GM12878 (cell line): ENCODE results near the gene SLC6A12. TPM values are rescaled to one million over a fixed set of nuclear protein-coding genes. Genes with fewer than 3 reads are reported as not detected.

Experiments
- ATAC-seq: fragments of 200-7000 bp; cut with Tn5 transposase; 3 replicates; pipeline ENCODE4 v1.9.1; 2020; ENCODE audit warnings: mild to moderate bottlenecking, moderate library complexity
- BruUV-seq: library from RNA; stranded (reverse); fragments of 400-500 nt; replicated peaks from 2 replicates; lab custom pipeline; 2021; lab: Mats Ljungman, UMichigan
- CTCF ChIA-PET: fragments of 300-600 bp; sonication (Branson Sonifier 250); formaldehyde crosslinking; extraction: SDS; loops from one replicate; lab custom pipeline; 2021; ENCODE audit warnings: inconsistent platforms; lab: Yijun Ruan, JAX
- POLR2A ChIA-PET: fragments of 350-600 bp; formaldehyde crosslinking; extraction: SDS; loops from one replicate; lab custom pipeline; 2021; ENCODE audit warnings: inconsistent platforms; lab: Charles Lee
- RAD21 ChIA-PET: fragments of 300-600 bp; sonication (Branson Sonifier 250); formaldehyde crosslinking; loops from one replicate; lab custom pipeline; 2023; ENCODE audit warnings: antibody characterized with exemption; ENCODE audit not compliant: unreplicated experiment; lab: Charles Lee
- SMC1A ChIA-PET: fragments of 300-600 bp; sonication (Branson Sonifier 250); formaldehyde crosslinking; loops from one replicate; lab custom pipeline; 2023; ENCODE audit not compliant: unreplicated experiment, uncharacterized antibody; lab: Charles Lee
- DNase-seq: peaks from one replicate; pipeline ENCODE4 v3.0.0-alpha.2; 2011; ENCODE audit warnings: low read depth, low spot score
- FAIRE-seq: peaks from 3 replicates; lab custom pipeline; 2011; peaks lifted over from hg19 to GRCh38; lab: Jason Lieb, UNC
- H2AFZ ChIP-seq: 2 replicates; pipeline ENCODE4 v1.6.0; 2011; ENCODE audit warnings: low read depth, low read length, control low read depth; ENCODE audit not compliant: control insufficient read depth
- H3K27ac ChIP-seq: 2 replicates; pipeline ENCODE4 v1.5.1; 2011; ENCODE audit warnings: control low read depth; ENCODE audit not compliant: control insufficient read depth, insufficient read depth
- H3K27me3 ChIP-seq, 2 experiments: replicated peaks in 1 of 2; 2 replicates each; pipeline versions ENCODE4 v1.6.0 to v1.6.1; 2011; ENCODE audit warnings: low read length in 1 of 2; ENCODE audit not compliant: control insufficient read depth in 2 of 2, insufficient read depth in 2 of 2
- H3K36me3 ChIP-seq, 2 experiments: 2 replicates each; pipeline ENCODE4 v1.5.1; 2011; ENCODE audit warnings: low read length in 1 of 2; ENCODE audit not compliant: control insufficient read depth in 2 of 2, insufficient read depth in 2 of 2
- H3K4me1 ChIP-seq: 2 replicates; pipeline ENCODE4 v1.6.1; 2011; ENCODE audit warnings: mild to moderate bottlenecking, low read length, moderate library complexity, mixed read lengths; ENCODE audit not compliant: control insufficient read depth, insufficient read depth
- H3K4me2 ChIP-seq: 2 replicates; pipeline ENCODE4 v1.6.0; 2011; ENCODE audit warnings: control low read depth; ENCODE audit not compliant: control insufficient read depth, insufficient read depth
- H3K4me3 ChIP-seq: fragments of 200-600 bp; sonication (generic); 2 replicates; pipeline ENCODE4 v1.5.1; 2016
- H3K79me2 ChIP-seq: 2 replicates; pipeline ENCODE4 v1.6.0; 2011; ENCODE audit warnings: low read length; ENCODE audit not compliant: control insufficient read depth, insufficient read depth
- H3K9ac ChIP-seq: 2 replicates; pipeline ENCODE4 v1.8.0; 2011; ENCODE audit warnings: low read length, control low read depth, mixed read lengths; ENCODE audit not compliant: control insufficient read depth, insufficient read depth
- H3K9me3 ChIP-seq: replicated peaks from 3 replicates; pipeline ENCODE4 v1.5.1; 2011; ENCODE audit warnings: mild to moderate bottlenecking, low read length; ENCODE audit not compliant: control insufficient read depth, insufficient read depth
- H4K20me1 ChIP-seq: 2 replicates; pipeline ENCODE4 v1.6.0; 2011; ENCODE audit not compliant: control insufficient read depth, insufficient read depth
- BACH1 ChIP-seq: fragments of 450-650 bp; IDR thresholded peaks from 2 replicates; pipeline ENCODE4 v1.6.1; 2017; ENCODE audit warnings: mild to moderate bottlenecking, borderline replicate concordance
- NBN ChIP-seq: fragments of 450-650 bp; IDR thresholded peaks from 2 replicates; pipeline ENCODE4 v1.6.1; 2016
- NFIC ChIP-seq: IDR thresholded peaks from 2 replicates; pipeline ENCODE4 v1.6.1; 2012; ENCODE audit warnings: low read depth, mild to moderate bottlenecking, inconsistent platforms, low read length, moderate library complexity
- NR2F1 ChIP-seq: fragments of 450-650 bp; conservative IDR thresholded peaks from 2 replicates; pipeline ENCODE4 v1.6.1; 2017; ENCODE audit warnings: mild to moderate bottlenecking
- SRF ChIP-seq, 2 experiments: IDR thresholded peaks; 2 replicates each; pipeline ENCODE4 v1.6.1; 2011; ENCODE audit warnings: low read depth in 2 of 2, low read length in 2 of 2, mild to moderate bottlenecking in 1 of 2, moderate library complexity in 1 of 2
- TARDBP ChIP-seq: IDR thresholded peaks from 2 replicates; pipeline ENCODE4 v1.6.1; 2016; ENCODE audit warnings: borderline replicate concordance
- ZNF622 ChIP-seq: fragments of 450-650 bp; IDR thresholded peaks from 2 replicates; pipeline ENCODE4 v1.6.1; 2017; ENCODE audit warnings: mild to moderate bottlenecking, inconsistent platforms
- WGBS: methylation state at CpG from one replicate; pipeline ENCODE4 v1.1.6; 2016; ENCODE audit warnings: low lambda C conversion rate; ENCODE audit not compliant: insufficient replicate concordance, insufficient coverage; ENCODE audit errors: missing lambda C conversion rate; 5-methylcytosine and 5-hydroxymethylcytosine counted together
- in situ Hi-C: fragments of 300-500 bp; cut with MboI; formaldehyde crosslinking; loops from 9 replicates; pipeline ENCODE4 v1.14.3; 2018; ENCODE audit warnings: mixed read lengths
- intact Hi-C: fragments of 100-400 bp; cut with micrococcal nuclease; formaldehyde crosslinking; loops from one replicate; pipeline ENCODE4 v1.14.2; 2022; ENCODE audit not compliant: unreplicated experiment
- polyA plus RNA-seq, 11 experiments: library from polyadenylated mRNA; depleted of rRNA in 4 of 11; unstranded in 6 of 11; stranded (reverse) in 5 of 11; fragments of >200 nt; fragmentation: Nextera tagmentation in 4 of 11; fragmentation: Illumina TruSeq in 1 of 11; extraction: Ambion mirVana in 4 of 11; extraction: Trizol in 1 of 11; gene quantifications; 1 replicate in 1 of 11; 2 replicates in 10 of 11; pipeline versions ENCODE4 v1.2.1 to v1.2.3, GENCODE V29; 2011 to 2016; ENCODE audit warnings: inconsistent platforms in 2 of 11, missing spikeins in 2 of 11, low read depth in 1 of 11
- total RNA-seq, 4 experiments: library from RNA; depleted of rRNA in 3 of 4; stranded (reverse); fragments of >200 nt in 3 of 4; fragmentation: Illumina TruSeq in 1 of 4; extraction: Trizol in 1 of 4; gene quantifications; 2 replicates each; pipeline versions ENCODE4 v1.2.1 to v1.2.3, GENCODE V29; 2013 to 2021
- TF ChIP-seq, protein P1 (sequence below): IDR thresholded peaks from 2 replicates; pipeline ENCODE4 v1.6.1; 2012; ENCODE audit warnings: mild to moderate bottlenecking, low read depth, low read length
- TF ChIP-seq, protein P2 (sequence below), 3 experiments: IDR thresholded peaks in 2 of 3; conservative IDR thresholded peaks in 1 of 3; 2 replicates each; pipeline ENCODE4 v1.5.1; 2011; ENCODE audit warnings: low read depth in 3 of 3, low read length in 3 of 3, mild to moderate bottlenecking in 3 of 3, control low read depth in 2 of 3, moderate library complexity in 2 of 3, inconsistent platforms in 1 of 3, mixed read lengths in 1 of 3; ENCODE audit not compliant: control insufficient read depth in 2 of 3, insufficient read depth in 1 of 3; ENCODE audit errors: extremely low read depth in 1 of 3
- TF ChIP-seq, protein P3 (sequence below): fragments of 450-650 bp; IDR thresholded peaks from 2 replicates; pipeline ENCODE4 v1.6.1; 2018; ENCODE audit warnings: mild to moderate bottlenecking, low read depth, moderate library complexity; ENCODE audit not compliant: partially characterized antibody
- TF ChIP-seq, protein P4 (sequence below): IDR thresholded peaks from 2 replicates; pipeline ENCODE4 v1.6.1; 2012; ENCODE audit warnings: improper control_type of control experiment, low read depth, low read length; ENCODE audit not compliant: insufficient replicate concordance

The SLC6A12 gene
- total and polyA plus RNA-seq, 10 of the 15 experiments (the other 5 are each of a cell fraction or from before 2014, with no cell fraction given) = 0.06 to 0.11 (median 0.07) TPM; not detected in 7

DNA sequence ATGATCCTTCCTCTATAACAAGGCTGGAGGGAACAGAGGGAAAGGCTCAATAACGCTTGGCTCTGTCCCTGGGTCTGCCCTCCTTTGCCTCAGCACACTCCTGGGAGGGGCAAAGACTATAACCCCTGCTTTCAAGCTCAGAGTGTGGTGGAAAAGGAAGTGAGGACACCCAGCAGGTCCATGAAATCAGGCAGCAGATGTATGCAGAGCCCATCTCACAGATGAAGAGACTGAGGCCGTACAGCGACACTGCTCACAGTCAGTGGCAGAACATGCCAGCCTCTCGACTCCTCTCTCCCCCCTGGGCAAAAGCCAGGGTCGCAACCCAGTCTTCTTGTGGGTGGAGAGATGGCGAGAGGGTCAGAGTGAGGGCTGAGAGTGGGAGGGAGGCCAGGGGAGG, 39.8 kb downstream of the SLC6A12 start:
- BruUV-seq = no TSS peak
- Histone ChIP-seq H3K36me3 (no peaks in the 10 kb centered on the region), H3K4me2 (no peak overlapping the region), H3K9ac (no peak overlapping the region), H3K4me3 (no peak overlapping the region), H3K4me1 (no peaks in the 10 kb centered on the region), H3K79me2 (no peaks in the 10 kb centered on the region), H2AFZ (no peak overlapping the region), H3K27me3 (no peaks in the 10 kb centered on the region; a peak in 2 of 4 replicates), H4K20me1 (no peaks in the 10 kb centered on the region), H3K9me3 (no peaks in the 10 kb centered on the region), H3K27ac (no peak overlapping the region)
- intact Hi-C loops (no loop called here), in situ Hi-C loops (no loop called here)
- ChIA-PET SMC1A (interaction anchor here (0.9 kb wide), 1 partner anchor 10 kb away, joined by 3 read pairs; no protein-coding TSS in a partner anchor), POLR2A (no interaction called here), CTCF (no interaction called here), RAD21 (no interaction called here)
- ATAC-seq (no peak), FAIRE-seq (no peak), DNase-seq (no peak)
- WGBS = 37% methylated on average over 6 of the region's 6 CpGs
- TF ChIP-seq TARDBP (no peak), NFIC (no peak), NR2F1 (no peak), SRF (IDR thresholded peaks at IDR 0.05; ENCODE audit: low read depth in 2 of 2, low read length in 2 of 2) (no peak), BACH1 (no peak), NBN (no peak), ZNF622 (no peak)
- TF ChIP-seq, protein P1, sequence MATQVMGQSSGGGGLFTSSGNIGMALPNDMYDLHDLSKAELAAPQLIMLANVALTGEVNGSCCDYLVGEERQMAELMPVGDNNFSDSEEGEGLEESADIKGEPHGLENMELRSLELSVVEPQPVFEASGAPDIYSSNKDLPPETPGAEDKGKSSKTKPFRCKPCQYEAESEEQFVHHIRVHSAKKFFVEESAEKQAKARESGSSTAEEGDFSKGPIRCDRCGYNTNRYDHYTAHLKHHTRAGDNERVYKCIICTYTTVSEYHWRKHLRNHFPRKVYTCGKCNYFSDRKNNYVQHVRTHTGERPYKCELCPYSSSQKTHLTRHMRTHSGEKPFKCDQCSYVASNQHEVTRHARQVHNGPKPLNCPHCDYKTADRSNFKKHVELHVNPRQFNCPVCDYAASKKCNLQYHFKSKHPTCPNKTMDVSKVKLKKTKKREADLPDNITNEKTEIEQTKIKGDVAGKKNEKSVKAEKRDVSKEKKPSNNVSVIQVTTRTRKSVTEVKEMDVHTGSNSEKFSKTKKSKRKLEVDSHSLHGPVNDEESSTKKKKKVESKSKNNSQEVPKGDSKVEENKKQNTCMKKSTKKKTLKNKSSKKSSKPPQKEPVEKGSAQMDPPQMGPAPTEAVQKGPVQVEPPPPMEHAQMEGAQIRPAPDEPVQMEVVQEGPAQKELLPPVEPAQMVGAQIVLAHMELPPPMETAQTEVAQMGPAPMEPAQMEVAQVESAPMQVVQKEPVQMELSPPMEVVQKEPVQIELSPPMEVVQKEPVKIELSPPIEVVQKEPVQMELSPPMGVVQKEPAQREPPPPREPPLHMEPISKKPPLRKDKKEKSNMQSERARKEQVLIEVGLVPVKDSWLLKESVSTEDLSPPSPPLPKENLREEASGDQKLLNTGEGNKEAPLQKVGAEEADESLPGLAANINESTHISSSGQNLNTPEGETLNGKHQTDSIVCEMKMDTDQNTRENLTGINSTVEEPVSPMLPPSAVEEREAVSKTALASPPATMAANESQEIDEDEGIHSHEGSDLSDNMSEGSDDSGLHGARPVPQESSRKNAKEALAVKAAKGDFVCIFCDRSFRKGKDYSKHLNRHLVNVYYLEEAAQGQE = no peak
- TF ChIP-seq, protein P2, sequence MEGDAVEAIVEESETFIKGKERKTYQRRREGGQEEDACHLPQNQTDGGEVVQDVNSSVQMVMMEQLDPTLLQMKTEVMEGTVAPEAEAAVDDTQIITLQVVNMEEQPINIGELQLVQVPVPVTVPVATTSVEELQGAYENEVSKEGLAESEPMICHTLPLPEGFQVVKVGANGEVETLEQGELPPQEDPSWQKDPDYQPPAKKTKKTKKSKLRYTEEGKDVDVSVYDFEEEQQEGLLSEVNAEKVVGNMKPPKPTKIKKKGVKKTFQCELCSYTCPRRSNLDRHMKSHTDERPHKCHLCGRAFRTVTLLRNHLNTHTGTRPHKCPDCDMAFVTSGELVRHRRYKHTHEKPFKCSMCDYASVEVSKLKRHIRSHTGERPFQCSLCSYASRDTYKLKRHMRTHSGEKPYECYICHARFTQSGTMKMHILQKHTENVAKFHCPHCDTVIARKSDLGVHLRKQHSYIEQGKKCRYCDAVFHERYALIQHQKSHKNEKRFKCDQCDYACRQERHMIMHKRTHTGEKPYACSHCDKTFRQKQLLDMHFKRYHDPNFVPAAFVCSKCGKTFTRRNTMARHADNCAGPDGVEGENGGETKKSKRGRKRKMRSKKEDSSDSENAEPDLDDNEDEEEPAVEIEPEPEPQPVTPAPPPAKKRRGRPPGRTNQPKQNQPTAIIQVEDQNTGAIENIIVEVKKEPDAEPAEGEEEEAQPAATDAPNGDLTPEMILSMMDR (IDR thresholded peaks at IDR 0.05 in 2 of 3, conservative IDR thresholded peaks at IDR 0.05 in 1 of 3; ENCODE audit: control insufficient read depth in 2 of 3, extremely low read depth in 1 of 3, insufficient read depth in 1 of 3, low read depth in 3 of 3, low read length in 3 of 3) = no peak
- TF ChIP-seq, protein P3, sequence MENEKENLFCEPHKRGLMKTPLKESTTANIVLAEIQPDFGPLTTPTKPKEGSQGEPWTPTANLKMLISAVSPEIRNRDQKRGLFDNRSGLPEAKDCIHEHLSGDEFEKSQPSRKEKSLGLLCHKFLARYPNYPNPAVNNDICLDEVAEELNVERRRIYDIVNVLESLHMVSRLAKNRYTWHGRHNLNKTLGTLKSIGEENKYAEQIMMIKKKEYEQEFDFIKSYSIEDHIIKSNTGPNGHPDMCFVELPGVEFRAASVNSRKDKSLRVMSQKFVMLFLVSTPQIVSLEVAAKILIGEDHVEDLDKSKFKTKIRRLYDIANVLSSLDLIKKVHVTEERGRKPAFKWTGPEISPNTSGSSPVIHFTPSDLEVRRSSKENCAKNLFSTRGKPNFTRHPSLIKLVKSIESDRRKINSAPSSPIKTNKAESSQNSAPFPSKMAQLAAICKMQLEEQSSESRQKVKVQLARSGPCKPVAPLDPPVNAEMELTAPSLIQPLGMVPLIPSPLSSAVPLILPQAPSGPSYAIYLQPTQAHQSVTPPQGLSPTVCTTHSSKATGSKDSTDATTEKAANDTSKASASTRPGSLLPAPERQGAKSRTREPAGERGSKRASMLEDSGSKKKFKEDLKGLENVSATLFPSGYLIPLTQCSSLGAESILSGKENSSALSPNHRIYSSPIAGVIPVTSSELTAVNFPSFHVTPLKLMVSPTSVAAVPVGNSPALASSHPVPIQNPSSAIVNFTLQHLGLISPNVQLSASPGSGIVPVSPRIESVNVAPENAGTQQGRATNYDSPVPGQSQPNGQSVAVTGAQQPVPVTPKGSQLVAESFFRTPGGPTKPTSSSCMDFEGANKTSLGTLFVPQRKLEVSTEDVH = no peak
- TF ChIP-seq, protein P4, sequence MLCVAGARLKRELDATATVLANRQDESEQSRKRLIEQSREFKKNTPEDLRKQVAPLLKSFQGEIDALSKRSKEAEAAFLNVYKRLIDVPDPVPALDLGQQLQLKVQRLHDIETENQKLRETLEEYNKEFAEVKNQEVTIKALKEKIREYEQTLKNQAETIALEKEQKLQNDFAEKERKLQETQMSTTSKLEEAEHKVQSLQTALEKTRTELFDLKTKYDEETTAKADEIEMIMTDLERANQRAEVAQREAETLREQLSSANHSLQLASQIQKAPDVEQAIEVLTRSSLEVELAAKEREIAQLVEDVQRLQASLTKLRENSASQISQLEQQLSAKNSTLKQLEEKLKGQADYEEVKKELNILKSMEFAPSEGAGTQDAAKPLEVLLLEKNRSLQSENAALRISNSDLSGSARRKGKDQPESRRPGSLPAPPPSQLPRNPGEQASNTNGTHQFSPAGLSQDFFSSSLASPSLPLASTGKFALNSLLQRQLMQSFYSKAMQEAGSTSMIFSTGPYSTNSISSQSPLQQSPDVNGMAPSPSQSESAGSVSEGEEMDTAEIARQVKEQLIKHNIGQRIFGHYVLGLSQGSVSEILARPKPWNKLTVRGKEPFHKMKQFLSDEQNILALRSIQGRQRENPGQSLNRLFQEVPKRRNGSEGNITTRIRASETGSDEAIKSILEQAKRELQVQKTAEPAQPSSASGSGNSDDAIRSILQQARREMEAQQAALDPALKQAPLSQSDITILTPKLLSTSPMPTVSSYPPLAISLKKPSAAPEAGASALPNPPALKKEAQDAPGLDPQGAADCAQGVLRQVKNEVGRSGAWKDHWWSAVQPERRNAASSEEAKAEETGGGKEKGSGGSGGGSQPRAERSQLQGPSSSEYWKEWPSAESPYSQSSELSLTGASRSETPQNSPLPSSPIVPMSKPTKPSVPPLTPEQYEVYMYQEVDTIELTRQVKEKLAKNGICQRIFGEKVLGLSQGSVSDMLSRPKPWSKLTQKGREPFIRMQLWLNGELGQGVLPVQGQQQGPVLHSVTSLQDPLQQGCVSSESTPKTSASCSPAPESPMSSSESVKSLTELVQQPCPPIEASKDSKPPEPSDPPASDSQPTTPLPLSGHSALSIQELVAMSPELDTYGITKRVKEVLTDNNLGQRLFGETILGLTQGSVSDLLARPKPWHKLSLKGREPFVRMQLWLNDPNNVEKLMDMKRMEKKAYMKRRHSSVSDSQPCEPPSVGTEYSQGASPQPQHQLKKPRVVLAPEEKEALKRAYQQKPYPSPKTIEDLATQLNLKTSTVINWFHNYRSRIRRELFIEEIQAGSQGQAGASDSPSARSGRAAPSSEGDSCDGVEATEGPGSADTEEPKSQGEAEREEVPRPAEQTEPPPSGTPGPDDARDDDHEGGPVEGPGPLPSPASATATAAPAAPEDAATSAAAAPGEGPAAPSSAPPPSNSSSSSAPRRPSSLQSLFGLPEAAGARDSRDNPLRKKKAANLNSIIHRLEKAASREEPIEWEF = no peak
